HepG2 (cell line): ENCODE results near the gene GNAZ. TPM values are rescaled to one million over a fixed set of nuclear protein-coding genes. Genes with fewer than 3 reads are reported as not detected.

Experiments used
- ATAC-seq: fragments of 200-7000 bp; cut with Tn5 transposase; 3 replicates; pipeline ENCODE4 v1.9.1; 2020; ENCODE audit warnings: mild to moderate bottlenecking, moderate library complexity
- BruUV-seq: library from RNA; stranded (reverse); fragments of 400-500 nt; replicated peaks from 2 replicates; lab custom pipeline; 2021; lab: Mats Ljungman, UMichigan
- CTCF ChIA-PET: fragments of 300-600 bp; formaldehyde crosslinking; extraction: SDS; loops from one replicate; lab custom pipeline; 2021; ENCODE audit warnings: low total read pairs, inconsistent platforms, low intra/inter-chr PET ratio; lab: Yijun Ruan, JAX
- POLR2A ChIA-PET: fragments of 350-600 bp; sonication (Branson Sonifier 250); formaldehyde crosslinking; loops from one replicate; lab custom pipeline; 2020; ENCODE audit warnings: antibody characterized with exemption, inconsistent platforms; lab: Yijun Ruan, JAX
- DNase-seq: peaks from one replicate; pipeline ENCODE4 v3.0.0-alpha.2; 2015; ENCODE audit warnings: low spot score
- FAIRE-seq: peaks from 3 replicates; lab custom pipeline; 2011; peaks lifted over from hg19 to GRCh38; lab: Jason Lieb, UNC
- H2AFZ ChIP-seq: one replicate; pipeline ENCODE4 v1.6.1; 2011; ENCODE audit warnings: low read length, inconsistent platforms
- H3K27ac ChIP-seq: fragments of 300-600 bp; 3 replicates; pipeline ENCODE4 v1.8.0; 2011; ENCODE audit warnings: mixed run types, mild to moderate bottlenecking, mixed read lengths, low read length, inconsistent platforms; ENCODE audit not compliant: insufficient read depth; ENCODE audit errors: extremely low read length
- H3K27me3 ChIP-seq, 2 experiments: fragments of 200-600 bp in 1 of 2; 2 replicates in 1 of 2; 3 replicates in 1 of 2; pipeline versions ENCODE4 v1.6.0 to v1.8.0; 2011; ENCODE audit warnings: low read length in 2 of 2, mild to moderate bottlenecking in 2 of 2, moderate library complexity in 2 of 2, inconsistent platforms in 1 of 2; ENCODE audit not compliant: insufficient read depth in 2 of 2, control insufficient read depth in 1 of 2
- H3K36me3 ChIP-seq, 2 experiments: fragments of 200-600 bp in 1 of 2; replicated peaks in 1 of 2; 2 replicates in 1 of 2; 3 replicates in 1 of 2; pipeline versions ENCODE4 v1.5.1 to v1.8.0; 2011; ENCODE audit warnings: low read length in 2 of 2, inconsistent platforms in 1 of 2; ENCODE audit not compliant: insufficient read depth in 2 of 2, control insufficient read depth in 1 of 2
- H3K4me1 ChIP-seq: 2 replicates; pipeline ENCODE4 v1.5.1; 2012; ENCODE audit warnings: low read length, inconsistent platforms; ENCODE audit not compliant: insufficient read depth
- H3K4me2 ChIP-seq: 2 replicates; pipeline ENCODE4 v1.6.0; 2011; ENCODE audit warnings: low read depth, low read length, inconsistent platforms
- H3K4me3 ChIP-seq, 3 experiments: fragments of 200-600 bp in 1 of 3; sonication (generic), shearing (Covaris generic) in 1 of 3; replicated peaks in 1 of 3; 2 replicates each; pipeline ENCODE4 v1.5.1; 2011 to 2016; ENCODE audit warnings: low read length in 3 of 3, inconsistent platforms in 2 of 3, low read depth in 2 of 3, mild to moderate bottlenecking in 2 of 3, control low read depth in 1 of 3, mixed read lengths in 1 of 3; ENCODE audit not compliant: insufficient read depth in 1 of 3
- H3K79me2 ChIP-seq: one replicate; pipeline ENCODE4 v1.6.1; 2011; ENCODE audit warnings: low read length, inconsistent platforms; ENCODE audit not compliant: insufficient read depth
- H3K9ac ChIP-seq: 2 replicates; pipeline ENCODE4 v1.6.0; 2011; ENCODE audit warnings: mild to moderate bottlenecking, low read depth, low read length, inconsistent platforms; ENCODE audit not compliant: insufficient read depth
- H3K9me3 ChIP-seq: 2 replicates; pipeline ENCODE4 v1.5.1; 2012; ENCODE audit warnings: mild to moderate bottlenecking, low read length
- H4K20me1 ChIP-seq: 2 replicates; pipeline ENCODE4 v1.6.0; 2011; ENCODE audit warnings: inconsistent platforms, mild to moderate bottlenecking, low read length, moderate library complexity; ENCODE audit not compliant: insufficient read depth
- CHD4 ChIP-seq: fragments of 200-600 bp; sonication (generic); IDR thresholded peaks from 2 replicates; pipeline ENCODE4 v1.7.0; 2017; ENCODE audit warnings: mild to moderate bottlenecking, low read length, borderline replicate concordance
- FOXM1 ChIP-seq: sonication (generic); formaldehyde crosslinking; IDR thresholded peaks from 2 replicates; pipeline ENCODE4 v1.5.0; 2020; ENCODE audit warnings: missing genetic modification reagents
- FOXO1 ChIP-seq: sonication (generic); formaldehyde crosslinking; IDR thresholded peaks from 2 replicates; pipeline ENCODE4 v1.4.0; 2020; ENCODE audit warnings: missing genetic modification reagents
- GPN1 ChIP-seq: sonication (generic); formaldehyde crosslinking; IDR thresholded peaks from 2 replicates; pipeline ENCODE4 v1.5.1; 2020; ENCODE audit warnings: missing genetic modification reagents, borderline replicate concordance
- NCOA5 ChIP-seq: sonication (generic); formaldehyde crosslinking; IDR thresholded peaks from 2 replicates; pipeline ENCODE4 v1.4.0; 2020; ENCODE audit warnings: missing genetic modification reagents
- ZBTB42 ChIP-seq: sonication (generic); formaldehyde crosslinking; IDR thresholded peaks from 2 replicates; pipeline ENCODE4 v1.5.0; 2020; ENCODE audit warnings: mild to moderate bottlenecking, missing genetic modification reagents
- ZEB1 ChIP-seq: IDR thresholded peaks from 2 replicates; pipeline ENCODE4 v1.6.1; 2012; ENCODE audit warnings: mild to moderate bottlenecking, low read depth, inconsistent platforms; ENCODE audit not compliant: insufficient replicate concordance
- ZNF530 ChIP-seq: sonication (generic); formaldehyde crosslinking; IDR thresholded peaks from 2 replicates; pipeline ENCODE4 v1.5.0; 2020; ENCODE audit warnings: low read depth, mild to moderate bottlenecking, missing genetic modification reagents
- ZSCAN12 ChIP-seq: sonication (generic); formaldehyde crosslinking; IDR thresholded peaks from 2 replicates; pipeline ENCODE4 v1.9.0; 2021; ENCODE audit warnings: mild to moderate bottlenecking, missing genetic modification reagents
- ZSCAN30 ChIP-seq: sonication (generic); formaldehyde crosslinking; IDR thresholded peaks from 2 replicates; pipeline ENCODE4 v1.5.0; 2020; ENCODE audit warnings: mild to moderate bottlenecking, missing genetic modification reagents
- WGBS: methylation state at CpG from one replicate; pipeline ENCODE4 v1.1.6; 2017; ENCODE audit warnings: low lambda C conversion rate; 5-methylcytosine and 5-hydroxymethylcytosine counted together
- in situ Hi-C: cut with HindIII; loops from 2 replicates; pipeline ENCODE4 v1.10.0; 2017; ENCODE audit warnings: low pct_unique_long_range_greater_than_20kb; ENCODE audit not compliant: extremely low pct_ligation_motif_present
- intact Hi-C: fragments of 100-400 bp; cut with micrococcal nuclease; formaldehyde crosslinking; loops from one replicate; pipeline ENCODE4 v1.10.0; 2022; ENCODE audit not compliant: unreplicated experiment
- polyA plus RNA-seq, 8 experiments: library from polyadenylated mRNA; depleted of rRNA in 3 of 8; stranded (reverse) in 7 of 8; unstranded in 1 of 8; fragments of >200 nt; fragmentation: Illumina TruSeq in 4 of 8; extraction: Trizol in 4 of 8; gene quantifications; 2 replicates each; pipeline versions ENCODE4 v1.2.1 to v1.2.3, GENCODE V29; 2011 to 2016; ENCODE audit warnings: low read depth in 4 of 8, missing spikeins in 1 of 8, mixed read lengths in 1 of 8; ENCODE audit not compliant: insufficient read depth in 1 of 8
- total RNA-seq, 5 experiments: library from RNA; depleted of rRNA; stranded (reverse); fragments of >200 nt; fragmentation: Illumina TruSeq; extraction: Trizol; gene quantifications; 2 replicates each; pipeline ENCODE4 v1.2.3, GENCODE V29; 2016; ENCODE audit warnings: low read depth in 1 of 5
- TF ChIP-seq, protein P1 (sequence below): sonication (generic); formaldehyde crosslinking; IDR thresholded peaks from 2 replicates; pipeline ENCODE4 v1.4.0; 2020; ENCODE audit warnings: mild to moderate bottlenecking, missing genetic modification reagents
- TF ChIP-seq, protein P2 (sequence below): sonication (generic); formaldehyde crosslinking; IDR thresholded peaks from 2 replicates; pipeline ENCODE4 v1.4.0; 2020; ENCODE audit warnings: mild to moderate bottlenecking, low read depth, missing genetic modification reagents
- TF ChIP-seq, protein P3 (sequence below): IDR thresholded peaks from 2 replicates; pipeline ENCODE4 v1.6.1; 2016; ENCODE audit warnings: control low read depth
- TF ChIP-seq, protein P4 (sequence below): sonication (generic); formaldehyde crosslinking; IDR thresholded peaks from 2 replicates; pipeline ENCODE4 v1.4.0; 2020; ENCODE audit warnings: missing genetic modification reagents
- TF ChIP-seq, protein P5 (sequence below): sonication (generic); formaldehyde crosslinking; IDR thresholded peaks from 2 replicates; pipeline ENCODE4 v1.4.0; 2020; ENCODE audit warnings: low read depth, mild to moderate bottlenecking, missing genetic modification reagents

GNAZ gene
- total and polyA plus RNA-seq, 2 of the 13 experiments (the other 11 are each of a cell fraction or from before 2014, with no cell fraction given): 11.4 to 22.3 TPM

DNA sequence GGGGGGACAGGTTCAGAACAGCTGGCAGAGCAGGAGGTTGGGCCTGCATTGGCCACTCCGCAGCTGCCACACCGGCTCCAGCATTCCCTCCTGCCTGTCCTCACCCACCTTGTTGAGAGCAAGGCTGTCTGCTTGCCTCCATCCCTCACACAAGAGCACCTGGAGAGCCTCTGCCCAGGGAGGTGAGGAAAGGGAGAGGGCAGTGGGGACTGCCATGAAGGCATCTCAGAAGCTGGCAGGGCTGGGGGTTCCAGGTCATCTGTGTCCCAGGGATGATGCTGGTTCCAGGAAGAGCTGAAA is 44.4 kb downstream of the GNAZ start:
- WGBS: 100% methylated on average over 2 of the region's 2 CpGs
- H2AFZ ChIP-seq: no peak overlapping the region
- ChIA-PET CTCF (no interaction called here), POLR2A (no interaction called here)
- no peaks in the 10 kb centered on the region for H3K79me2 ChIP-seq
- no peaks in the 10 kb centered on the region for H3K9me3 ChIP-seq
- no peak overlapping the region for H3K4me2 ChIP-seq
- ATAC-seq: no peak
- H4K20me1 ChIP-seq: no peaks in the 10 kb centered on the region
- DNase-seq: no peak
- in situ Hi-C loops: no loop called here
- H3K27ac ChIP-seq: no peak overlapping the region
- no peak for FAIRE-seq
- H3K27me3 ChIP-seq: no peaks in the 10 kb centered on the region
- no peak overlapping the region for H3K4me3 ChIP-seq
- H3K9ac ChIP-seq: no peak overlapping the region
- TF ChIP-seq, protein P1, sequence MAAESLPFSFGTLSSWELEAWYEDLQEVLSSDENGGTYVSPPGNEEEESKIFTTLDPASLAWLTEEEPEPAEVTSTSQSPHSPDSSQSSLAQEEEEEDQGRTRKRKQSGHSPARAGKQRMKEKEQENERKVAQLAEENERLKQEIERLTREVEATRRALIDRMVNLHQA (CRISPR knock-in tag): no peak
- TF ChIP-seq FOXO1 (CRISPR knock-in tag): no peak
- no peak for TF ChIP-seq ZBTB42
- no peak for TF ChIP-seq ZEB1
- TF ChIP-seq ZNF530 (CRISPR knock-in tag): no peak
- TF ChIP-seq, protein P2, sequence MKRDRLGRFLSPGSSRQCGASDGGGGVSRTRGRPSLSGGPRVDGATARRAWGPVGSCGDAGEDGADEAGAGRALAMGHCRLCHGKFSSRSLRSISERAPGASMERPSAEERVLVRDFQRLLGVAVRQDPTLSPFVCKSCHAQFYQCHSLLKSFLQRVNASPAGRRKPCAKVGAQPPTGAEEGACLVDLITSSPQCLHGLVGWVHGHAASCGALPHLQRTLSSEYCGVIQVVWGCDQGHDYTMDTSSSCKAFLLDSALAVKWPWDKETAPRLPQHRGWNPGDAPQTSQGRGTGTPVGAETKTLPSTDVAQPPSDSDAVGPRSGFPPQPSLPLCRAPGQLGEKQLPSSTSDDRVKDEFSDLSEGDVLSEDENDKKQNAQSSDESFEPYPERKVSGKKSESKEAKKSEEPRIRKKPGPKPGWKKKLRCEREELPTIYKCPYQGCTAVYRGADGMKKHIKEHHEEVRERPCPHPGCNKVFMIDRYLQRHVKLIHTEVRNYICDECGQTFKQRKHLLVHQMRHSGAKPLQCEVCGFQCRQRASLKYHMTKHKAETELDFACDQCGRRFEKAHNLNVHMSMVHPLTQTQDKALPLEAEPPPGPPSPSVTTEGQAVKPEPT (CRISPR knock-in tag): no peak
- TF ChIP-seq, protein P3, sequence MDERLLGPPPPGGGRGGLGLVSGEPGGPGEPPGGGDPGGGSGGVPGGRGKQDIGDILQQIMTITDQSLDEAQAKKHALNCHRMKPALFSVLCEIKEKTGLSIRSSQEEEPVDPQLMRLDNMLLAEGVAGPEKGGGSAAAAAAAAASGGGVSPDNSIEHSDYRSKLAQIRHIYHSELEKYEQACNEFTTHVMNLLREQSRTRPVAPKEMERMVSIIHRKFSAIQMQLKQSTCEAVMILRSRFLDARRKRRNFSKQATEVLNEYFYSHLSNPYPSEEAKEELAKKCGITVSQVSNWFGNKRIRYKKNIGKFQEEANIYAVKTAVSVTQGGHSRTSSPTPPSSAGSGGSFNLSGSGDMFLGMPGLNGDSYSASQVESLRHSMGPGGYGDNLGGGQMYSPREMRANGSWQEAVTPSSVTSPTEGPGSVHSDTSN: no peak
- no peak for TF ChIP-seq FOXM1
- no peak for TF ChIP-seq NCOA5 (CRISPR knock-in tag)
- no peak for TF ChIP-seq GPN1 (CRISPR knock-in tag)
- TF ChIP-seq, protein P4, sequence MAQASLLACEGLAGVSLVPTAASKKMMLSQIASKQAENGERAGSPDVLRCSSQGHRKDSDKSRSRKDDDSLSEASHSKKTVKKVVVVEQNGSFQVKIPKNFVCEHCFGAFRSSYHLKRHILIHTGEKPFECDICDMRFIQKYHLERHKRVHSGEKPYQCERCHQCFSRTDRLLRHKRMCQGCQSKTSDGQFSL (CRISPR knock-in tag): no peak
- no peak for TF ChIP-seq ZSCAN12 (CRISPR knock-in tag)
- no peak for TF ChIP-seq ZSCAN30 (CRISPR knock-in tag)
- TF ChIP-seq, protein P5, sequence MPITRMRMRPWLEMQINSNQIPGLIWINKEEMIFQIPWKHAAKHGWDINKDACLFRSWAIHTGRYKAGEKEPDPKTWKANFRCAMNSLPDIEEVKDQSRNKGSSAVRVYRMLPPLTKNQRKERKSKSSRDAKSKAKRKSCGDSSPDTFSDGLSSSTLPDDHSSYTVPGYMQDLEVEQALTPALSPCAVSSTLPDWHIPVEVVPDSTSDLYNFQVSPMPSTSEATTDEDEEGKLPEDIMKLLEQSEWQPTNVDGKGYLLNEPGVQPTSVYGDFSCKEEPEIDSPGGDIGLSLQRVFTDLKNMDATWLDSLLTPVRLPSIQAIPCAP (CRISPR knock-in tag): no peak
- no peak for TF ChIP-seq CHD4
- TF ChIP-seq, all 625 proteins: peak for 0
- H3K4me1 ChIP-seq: no peaks in the 10 kb centered on the region
- H3K36me3 ChIP-seq: peaks cover 2 to 4% of the 10 kb centered on the region in 2 experiments; a peak in 3 of 5 replicates
- BruUV-seq: no TSS peak
- intact Hi-C loops: no loop called here
